Measurements from ENCODE around the gene CADM1. TPM values are rescaled to one million over a fixed set of nuclear protein-coding genes. Genes with fewer than 3 reads are reported as not detected.

CADM1 gene
- polyA plus RNA-seq, 1 donor (not counting 4 experiments of a cell fraction or from before 2014, with no cell fraction given), result 9.5 TPM

DNA sequence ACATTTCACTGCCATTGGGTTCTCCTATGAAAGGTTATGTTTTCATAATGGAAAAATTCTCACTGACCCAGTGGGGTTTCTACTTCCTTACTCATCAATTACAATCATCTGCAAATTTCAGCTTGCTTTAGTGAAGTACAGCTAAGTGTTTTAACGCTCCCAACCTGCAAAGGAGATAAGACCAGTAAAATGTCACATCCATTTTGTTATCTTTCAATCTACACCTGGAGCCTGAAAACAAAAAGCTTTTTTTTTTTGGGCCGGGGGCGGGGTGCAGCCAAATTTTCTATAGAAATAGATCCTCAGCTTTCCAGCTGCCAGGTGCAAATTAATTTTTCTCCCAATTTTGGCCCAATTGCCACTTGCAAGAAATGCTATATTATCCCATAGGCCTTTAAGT lies 40.6 kb downstream of the CADM1 start:
- dilution Hi-C loops (cut with MboI; ENCODE audit: extremely low pct_ligation_motif_present, low sequenced_read_pairs), result no loop called here
- Histone ChIP-seq H3K27ac (ENCODE audit: control insufficient read depth, insufficient read depth, low read length) (no peak overlapping the region), H3K9me3 (ENCODE audit: control insufficient read depth, low read depth, low read length) (no peaks in the 10 kb centered on the region), H2AFZ (ENCODE audit: control insufficient read depth, low read length) (no peak overlapping the region), H3K4me3 (ENCODE audit: control insufficient read depth in 2 of 3, extremely low read depth in 1 of 3, insufficient read depth in 2 of 3, low read depth in 1 of 3, low read length in 3 of 3) (no peak overlapping the region), H3K27me3 (ENCODE audit: control insufficient read depth, extremely low read depth, insufficient read depth, low read length) (no peaks in the 10 kb centered on the region), H3K9ac (ENCODE audit: control insufficient read depth, extremely low read depth, insufficient read depth, low read length) (no peak overlapping the region), H3K36me3 (ENCODE audit: control insufficient read depth in 2 of 2, extremely low read depth in 1 of 2, insufficient read depth in 2 of 2, low read length in 2 of 2) (no peaks in the 10 kb centered on the region), H3K4me1 (ENCODE audit: control insufficient read depth, extremely low read depth, insufficient read depth, low read length) (no peaks in the 10 kb centered on the region), H3K4me2 (ENCODE audit: control insufficient read depth, extremely low read depth, insufficient read depth, low read depth, low read length) (no peak overlapping the region), H3K79me2 (ENCODE audit: control insufficient read depth, insufficient read depth, low read length) (no peaks in the 10 kb centered on the region), H3K9me1 (ENCODE audit: control insufficient read depth, extremely low read depth, insufficient read depth, low read length) (no peaks in the 10 kb centered on the region), H4K20me1 (ENCODE audit: control insufficient read depth, extremely low read depth, insufficient read depth, low read length) (no peaks in the 10 kb centered on the region)
- TF ChIP-seq, protein P1, sequence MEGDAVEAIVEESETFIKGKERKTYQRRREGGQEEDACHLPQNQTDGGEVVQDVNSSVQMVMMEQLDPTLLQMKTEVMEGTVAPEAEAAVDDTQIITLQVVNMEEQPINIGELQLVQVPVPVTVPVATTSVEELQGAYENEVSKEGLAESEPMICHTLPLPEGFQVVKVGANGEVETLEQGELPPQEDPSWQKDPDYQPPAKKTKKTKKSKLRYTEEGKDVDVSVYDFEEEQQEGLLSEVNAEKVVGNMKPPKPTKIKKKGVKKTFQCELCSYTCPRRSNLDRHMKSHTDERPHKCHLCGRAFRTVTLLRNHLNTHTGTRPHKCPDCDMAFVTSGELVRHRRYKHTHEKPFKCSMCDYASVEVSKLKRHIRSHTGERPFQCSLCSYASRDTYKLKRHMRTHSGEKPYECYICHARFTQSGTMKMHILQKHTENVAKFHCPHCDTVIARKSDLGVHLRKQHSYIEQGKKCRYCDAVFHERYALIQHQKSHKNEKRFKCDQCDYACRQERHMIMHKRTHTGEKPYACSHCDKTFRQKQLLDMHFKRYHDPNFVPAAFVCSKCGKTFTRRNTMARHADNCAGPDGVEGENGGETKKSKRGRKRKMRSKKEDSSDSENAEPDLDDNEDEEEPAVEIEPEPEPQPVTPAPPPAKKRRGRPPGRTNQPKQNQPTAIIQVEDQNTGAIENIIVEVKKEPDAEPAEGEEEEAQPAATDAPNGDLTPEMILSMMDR (optimal IDR thresholded peaks at IDR 0.05 in 1 of 3, IDR thresholded peaks at IDR 0.05 in 1 of 3, conservative IDR thresholded peaks at IDR 0.05 in 1 of 3; ENCODE audit: extremely low read depth in 1 of 3, insufficient read depth in 2 of 3, low read length in 3 of 3), result no peak
- no peak for TF ChIP-seq EZH2 (IDR thresholded peaks at IDR 0.05; ENCODE audit: low read length)
- DNase-seq (ENCODE audit: low read depth, low spot score) (no peak), FAIRE-seq (no peak)

GRCh38 chr11:115462757-115463156 lies 41.5 kb downstream of the CADM1 start:
- dilution Hi-C loops (cut with MboI; ENCODE audit: extremely low pct_ligation_motif_present, low sequenced_read_pairs), result no loop called here
- FAIRE-seq, result no peak

More at GRCh38 chr11:115462757-115463156, 41.5 kb downstream of the CADM1 start:
- Histone ChIP-seq H3K4me1 (ENCODE audit: control insufficient read depth, extremely low read depth, insufficient read depth, low read length) (no peaks in the 10 kb centered on the region), H3K36me3 (ENCODE audit: control insufficient read depth in 2 of 2, extremely low read depth in 1 of 2, insufficient read depth in 2 of 2, low read length in 2 of 2) (no peaks in the 10 kb centered on the region), H2AFZ (ENCODE audit: control insufficient read depth, low read length) (no peak overlapping the region), H3K9me1 (ENCODE audit: control insufficient read depth, extremely low read depth, insufficient read depth, low read length) (no peaks in the 10 kb centered on the region), H3K4me2 (ENCODE audit: control insufficient read depth, extremely low read depth, insufficient read depth, low read depth, low read length) (no peak overlapping the region), H3K9ac (ENCODE audit: control insufficient read depth, extremely low read depth, insufficient read depth, low read length) (no peak overlapping the region), H4K20me1 (ENCODE audit: control insufficient read depth, extremely low read depth, insufficient read depth, low read length) (no peaks in the 10 kb centered on the region), H3K79me2 (ENCODE audit: control insufficient read depth, insufficient read depth, low read length) (no peaks in the 10 kb centered on the region), H3K27ac (ENCODE audit: control insufficient read depth, insufficient read depth, low read length) (no peak overlapping the region), H3K27me3 (ENCODE audit: control insufficient read depth, extremely low read depth, insufficient read depth, low read length) (no peaks in the 10 kb centered on the region), H3K9me3 (ENCODE audit: control insufficient read depth, low read depth, low read length) (no peaks in the 10 kb centered on the region), H3K4me3 (ENCODE audit: control insufficient read depth in 2 of 3, extremely low read depth in 1 of 3, insufficient read depth in 2 of 3, low read depth in 1 of 3, low read length in 3 of 3) (no peak overlapping the region)
- TF ChIP-seq, protein P1 (optimal IDR thresholded peaks at IDR 0.05 in 1 of 3, IDR thresholded peaks at IDR 0.05 in 1 of 3, conservative IDR thresholded peaks at IDR 0.05 in 1 of 3; ENCODE audit: extremely low read depth in 1 of 3, insufficient read depth in 2 of 3, low read length in 3 of 3), result no peak
- no peak for TF ChIP-seq EZH2 (IDR thresholded peaks at IDR 0.05; ENCODE audit: low read length)
- DNase-seq (ENCODE audit: low read depth, low spot score), result no peak

Measured in keratinocyte (primary cell).